Muscle of back (tissue), 11 donors: Measurements from ENCODE around the gene BAZ2B. TPM values are rescaled to one million over a fixed set of nuclear protein-coding genes. Genes with fewer than 3 reads are reported as not detected.

ENCODE experiments used
- DNase-seq, 3 donors: peaks; one replicate each; pipeline versions ENCODE4 v3.0.0 to v3.0.0-alpha.2; 2013
- polyA plus RNA-seq, 10 donors: library from polyadenylated mRNA; unstranded; fragments of 120-200 nt; gene quantifications; one replicate each; pipeline ENCODE4 v1.2.1, GENCODE V29; 2013; ENCODE audit not compliant: insufficient read length in 10 of 10

Gene BAZ2B
- polyA plus RNA-seq, 10 donors = 22.1 to 45.2 (median 34.1) TPM

GRCh38 chr2:159585622-159586021 lies 30.7 kb downstream of the BAZ2B start:
- no peak for DNase-seq

- DNase-seq = no peak
Observed at GRCh38 chr2:159584796-159585195, 31.6 kb downstream of the BAZ2B start.

GRCh38 chr2:159573846-159574606 lies 42.3 kb downstream of the BAZ2B start:
- DNase-seq = no peak

GRCh38 chr2:159573294-159573693 lies 43.1 kb downstream of the BAZ2B start:
- no peak for DNase-seq

- no peak for DNase-seq
Observed at GRCh38 chr2:159572459-159572858, 43.9 kb downstream of the BAZ2B start.

GRCh38 chr2:159571540-159572260 lies 44.6 kb downstream of the BAZ2B start:
- DNase-seq = no peak

GRCh38 chr2:159564081-159564480 lies 52.3 kb downstream of the BAZ2B start:
- peak in 1 of 3 donors; percentile 11 for DNase-seq

GRCh38 chr2:159562248-159562647 lies 54.1 kb downstream of the BAZ2B start:
- peak in 2 of 3 donors; percentile 16 to 20 for DNase-seq

- no peak for DNase-seq
Observed at GRCh38 chr2:159561786-159562185, 54.6 kb downstream of the BAZ2B start.

- no peak for DNase-seq
Observed at GRCh38 chr2:159561242-159561641, 55.1 kb downstream of the BAZ2B start.

- DNase-seq = no peak
Observed at GRCh38 chr2:159559034-159559433, 57.3 kb downstream of the BAZ2B start.

GRCh38 chr2:159558479-159558878 lies 57.9 kb downstream of the BAZ2B start:
- no peak for DNase-seq

GRCh38 chr2:159557437-159558034 lies 58.8 kb downstream of the BAZ2B start:
- no peak for DNase-seq

GRCh38 chr2:159555651-159556392 lies 60.5 kb downstream of the BAZ2B start:
- DNase-seq = no peak

GRCh38 chr2:159553727-159554126 lies 62.6 kb downstream of the BAZ2B start:
- no peak for DNase-seq

GRCh38 chr2:159551806-159552205 lies 64.5 kb downstream of the BAZ2B start:
- no peak for DNase-seq

GRCh38 chr2:159550231-159550630 lies 66.1 kb downstream of the BAZ2B start:
- DNase-seq = no peak

GRCh38 chr2:159549234-159549633 lies 67.1 kb downstream of the BAZ2B start:
- DNase-seq = no peak

GRCh38 chr2:159546716-159547430 lies 69.5 kb downstream of the BAZ2B start:
- peak in 1 of 3 donors; percentile 27 for DNase-seq

- no peak for DNase-seq
Observed at GRCh38 chr2:159546039-159546438, 70.3 kb downstream of the BAZ2B start.

GRCh38 chr2:159545085-159545484 lies 71.3 kb downstream of the BAZ2B start:
- no peak for DNase-seq
